Esophagus squamous epithelium (tissue), 5 donors: Measurements from ENCODE around the gene GRIK1. TPM values are rescaled to one million over a fixed set of nuclear protein-coding genes. Genes with fewer than 3 reads are reported as not detected.

Experiments
- DNase-seq: peaks from one replicate; lab custom pipeline; 2025; lab: John Stamatoyannopoulos, UW
- H3K27ac ChIP-seq, 4 donors: fragments of 200-600 bp; sonication (generic); one replicate each; pipeline ENCODE4 v1.5.1; 2016 to 2019; ENCODE audit warnings: mild to moderate bottlenecking in 1 of 4
- H3K27me3 ChIP-seq, 4 donors: fragments of 200-600 bp; sonication (generic); 1 replicate in 3 of 4; 2 replicates in 1 of 4; pipeline versions ENCODE4 v1.5.1 to v1.6.0; 2017 to 2021; ENCODE audit warnings: antibody characterized with exemption in 1 of 4
- H3K36me3 ChIP-seq, 3 donors: fragments of 200-600 bp; sonication (generic); one replicate each; pipeline ENCODE4 v1.5.1; 2016 to 2019
- H3K4me1 ChIP-seq, 3 donors: fragments of 200-600 bp; sonication (generic); one replicate each; pipeline ENCODE4 v1.5.1; 2017 to 2019
- H3K4me3 ChIP-seq, 4 donors: fragments of 200-600 bp; sonication (generic); 1 replicate in 3 of 4; 2 replicates in 1 of 4; pipeline ENCODE4 v1.5.1; 2016 to 2019; ENCODE audit warnings: mild to moderate bottlenecking in 2 of 4, moderate library complexity in 1 of 4
- H3K9me3 ChIP-seq, 3 donors: fragments of 200-600 bp; sonication (generic); one replicate each; pipeline ENCODE4 v1.5.1; 2016 to 2019
- POLR2A ChIP-seq, 4 donors: fragments of 450-650 bp; IDR thresholded peaks; one replicate each; pipeline ENCODE4 v1.6.1; 2017; ENCODE audit warnings: antibody characterized with exemption in 4 of 4, mild to moderate bottlenecking in 4 of 4, moderate library complexity in 3 of 4
- WGBS, 2 donors: methylation state at CpG; one replicate each; pipeline ENCODE4 v1.1.5; 2018; 5-methylcytosine and 5-hydroxymethylcytosine counted together
- intact Hi-C: fragments of 100-400 bp; cut with DNase I; formaldehyde crosslinking; loops from one replicate; pipeline ENCODE4 v1.15.0; 2022
- total RNA-seq, 4 donors: library from RNA; depleted of rRNA; stranded (reverse); fragments of >200 nt; gene quantifications; one replicate each; pipeline ENCODE4 v1.1.0, GENCODE V29; 2016
- TF ChIP-seq, protein P1 (sequence below), 6 experiments: fragments of 450-650 bp in 4 of 6; fragments of 200-600 bp in 2 of 6; sonication (generic) in 2 of 6; IDR thresholded peaks; one replicate each; pipeline ENCODE4 v1.5.1; 2016 to 2019; ENCODE audit warnings: antibody characterized with exemption in 6 of 6, mild to moderate bottlenecking in 4 of 6, moderate library complexity in 4 of 6
- donor health status: DM: yes; HTN: yes; CAD: no.

The GRIK1 gene
- total RNA-seq, 4 donors from 2014 or later: 0.19 TPM; not detected in 3

DNA sequence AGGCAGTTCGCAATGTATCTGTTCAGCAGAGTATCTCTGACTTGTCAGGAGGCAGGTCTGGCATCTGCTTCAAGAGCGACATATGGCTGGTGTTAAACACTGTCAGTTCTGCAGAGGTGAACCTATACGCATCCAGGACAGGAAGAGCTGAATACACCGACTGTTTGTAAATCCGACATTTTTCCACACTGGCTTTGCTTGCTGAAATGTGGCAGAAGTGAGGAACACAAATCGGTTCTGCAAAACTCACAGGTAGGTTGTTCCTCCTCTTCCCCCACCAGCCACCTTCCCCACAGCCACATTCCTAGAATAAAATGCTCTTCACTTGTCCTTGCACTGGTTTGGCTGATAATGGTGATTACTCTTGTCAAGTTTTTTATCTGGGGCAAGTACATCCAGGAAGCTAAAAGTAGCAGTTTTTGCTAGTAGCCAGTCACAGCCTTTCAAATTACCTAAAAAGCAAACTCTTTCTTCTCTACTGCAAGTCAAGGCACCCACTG lies 289.2 kb downstream of the GRIK1 start:
- 85 to 87% methylated on average over 6 of the region's 6 CpGs for WGBS, 2 donors
- no peaks in the 10 kb centered on the region for H3K4me1 ChIP-seq
- H3K9me3 ChIP-seq: no peaks in the 10 kb centered on the region
- H3K36me3 ChIP-seq: no peaks in the 10 kb centered on the region
- DNase-seq: no peak
- H3K4me3 ChIP-seq: no peak overlapping the region
- intact Hi-C loops: no loop called here
- no peak overlapping the region for H3K27ac ChIP-seq
- TF ChIP-seq POLR2A (IDR thresholded peaks at IDR 0.05): no peak
- no peaks in the 10 kb centered on the region for H3K27me3 ChIP-seq

GRCh38 chr21:29649406-29649814 lies 290.4 kb downstream of the GRIK1 start:
- H3K36me3 ChIP-seq: no peaks in the 10 kb centered on the region
- intact Hi-C loops: no loop called here
- no peak overlapping the region for H3K4me3 ChIP-seq
- H3K27me3 ChIP-seq: no peaks in the 10 kb centered on the region
- DNase-seq: no peak
- TF ChIP-seq, protein P1, sequence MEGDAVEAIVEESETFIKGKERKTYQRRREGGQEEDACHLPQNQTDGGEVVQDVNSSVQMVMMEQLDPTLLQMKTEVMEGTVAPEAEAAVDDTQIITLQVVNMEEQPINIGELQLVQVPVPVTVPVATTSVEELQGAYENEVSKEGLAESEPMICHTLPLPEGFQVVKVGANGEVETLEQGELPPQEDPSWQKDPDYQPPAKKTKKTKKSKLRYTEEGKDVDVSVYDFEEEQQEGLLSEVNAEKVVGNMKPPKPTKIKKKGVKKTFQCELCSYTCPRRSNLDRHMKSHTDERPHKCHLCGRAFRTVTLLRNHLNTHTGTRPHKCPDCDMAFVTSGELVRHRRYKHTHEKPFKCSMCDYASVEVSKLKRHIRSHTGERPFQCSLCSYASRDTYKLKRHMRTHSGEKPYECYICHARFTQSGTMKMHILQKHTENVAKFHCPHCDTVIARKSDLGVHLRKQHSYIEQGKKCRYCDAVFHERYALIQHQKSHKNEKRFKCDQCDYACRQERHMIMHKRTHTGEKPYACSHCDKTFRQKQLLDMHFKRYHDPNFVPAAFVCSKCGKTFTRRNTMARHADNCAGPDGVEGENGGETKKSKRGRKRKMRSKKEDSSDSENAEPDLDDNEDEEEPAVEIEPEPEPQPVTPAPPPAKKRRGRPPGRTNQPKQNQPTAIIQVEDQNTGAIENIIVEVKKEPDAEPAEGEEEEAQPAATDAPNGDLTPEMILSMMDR (IDR thresholded peaks at IDR 0.05): no peak
- no peak for TF ChIP-seq POLR2A (IDR thresholded peaks at IDR 0.05)
- H3K27ac ChIP-seq: no peak overlapping the region
- no peaks in the 10 kb centered on the region for H3K9me3 ChIP-seq
- WGBS, 2 donors: 69 to 71% methylated on average over 5 of the region's 5 CpGs
- no peaks in the 10 kb centered on the region for H3K4me1 ChIP-seq

DNA sequence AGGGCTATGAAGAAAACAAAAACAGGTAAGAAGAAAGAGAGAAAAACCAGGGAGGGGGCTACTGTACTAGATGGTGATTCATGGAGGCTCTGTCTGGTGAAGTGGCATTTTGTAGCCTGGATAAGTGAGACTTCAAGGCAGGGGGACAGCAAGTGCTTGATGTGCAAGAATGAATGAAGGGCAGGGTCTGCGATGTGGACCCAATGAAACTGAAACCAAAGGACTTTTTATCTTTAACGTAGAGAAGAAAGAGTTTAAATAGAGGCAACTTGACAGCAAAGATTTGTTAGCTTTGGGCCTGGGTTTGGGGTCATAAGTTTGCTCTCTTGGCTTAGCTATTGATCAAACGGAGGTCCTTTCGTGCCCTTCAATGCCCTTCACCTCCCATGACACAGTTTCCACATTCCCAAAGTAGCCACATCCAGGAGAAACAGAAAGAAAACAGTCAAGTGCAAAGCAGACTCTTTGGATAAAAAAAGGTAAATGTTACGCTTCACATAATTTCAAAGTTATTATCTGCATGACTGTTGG lies 291.0 kb downstream of the GRIK1 start:
- no peak overlapping the region for H3K4me3 ChIP-seq
- no peaks in the 10 kb centered on the region for H3K4me1 ChIP-seq
- TF ChIP-seq, protein P1 (IDR thresholded peaks at IDR 0.05): no peak
- TF ChIP-seq POLR2A (IDR thresholded peaks at IDR 0.05): no peak
- DNase-seq: no peak
- WGBS, 2 donors: 70 to 81% methylated on average over 5 of the region's 5 CpGs
- no peak overlapping the region for H3K27ac ChIP-seq
- no peaks in the 10 kb centered on the region for H3K27me3 ChIP-seq
- intact Hi-C loops: no loop called here
- H3K9me3 ChIP-seq: no peaks in the 10 kb centered on the region
- H3K36me3 ChIP-seq: no peaks in the 10 kb centered on the region

- Histone ChIP-seq H3K9me3 (no peaks in the 10 kb centered on the region), H3K36me3 (no peaks in the 10 kb centered on the region), H3K4me1 (no peaks in the 10 kb centered on the region), H3K4me3 (no peak overlapping the region), H3K27ac (no peak overlapping the region), H3K27me3 (no peaks in the 10 kb centered on the region)
- WGBS, 2 donors: 67 to 77% methylated on average over 5 of the region's 5 CpGs
- TF ChIP-seq POLR2A (IDR thresholded peaks at IDR 0.05): no peak
- TF ChIP-seq, protein P1 (IDR thresholded peaks at IDR 0.05): no peak
- no peak for DNase-seq
- intact Hi-C loops: no loop called here
Measured at GRCh38 chr21:29647353-29647781, 292.4 kb downstream of the GRIK1 start.

DNA sequence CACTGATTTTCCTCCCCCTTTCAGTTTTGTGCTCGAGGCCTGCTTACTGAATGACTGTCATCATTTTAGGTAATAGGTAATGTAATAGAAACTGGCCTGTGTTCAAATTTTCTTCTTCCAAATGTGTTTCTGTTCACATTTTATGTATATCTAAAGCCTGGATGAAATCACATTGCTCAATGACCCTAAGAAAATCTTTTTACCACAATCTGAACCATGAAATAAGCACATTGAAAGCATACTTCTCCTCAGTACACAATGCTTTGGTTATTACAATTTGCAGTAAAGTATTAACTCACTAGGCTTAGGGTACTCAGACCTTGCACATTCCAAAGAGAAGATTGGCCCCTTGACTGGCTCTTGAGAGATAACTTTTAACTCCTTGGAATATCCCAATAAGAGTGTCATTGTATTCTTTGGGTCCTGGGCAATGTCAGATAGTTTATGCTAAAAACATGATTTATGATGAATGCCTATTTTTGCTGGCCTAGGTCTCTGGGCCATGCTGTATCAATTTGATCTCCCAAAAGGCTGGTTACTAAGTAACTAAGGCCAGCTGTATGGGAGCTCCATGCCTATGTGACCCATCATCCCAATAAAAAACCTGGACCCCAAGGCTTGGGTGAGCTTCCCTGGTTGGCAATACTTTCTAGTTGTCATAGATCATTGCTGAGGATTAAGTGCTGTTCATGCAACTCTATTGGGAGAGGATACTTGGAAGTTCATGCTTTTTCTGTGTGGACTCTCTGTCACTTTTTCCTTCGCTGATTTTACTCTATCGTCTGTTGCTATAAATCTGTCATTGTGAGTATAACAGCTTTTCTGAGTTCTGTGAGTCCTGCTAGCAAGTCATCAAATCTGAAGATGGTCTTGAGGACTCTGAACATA lies 293.9 kb downstream of the GRIK1 start:
- 78 to 90% methylated on average over 3 of the region's 3 CpGs for WGBS, 2 donors
- TF ChIP-seq, protein P1 (IDR thresholded peaks at IDR 0.05): no peak
- TF ChIP-seq POLR2A (IDR thresholded peaks at IDR 0.05): no peak
- Histone ChIP-seq H3K4me3 (no peak overlapping the region), H3K36me3 (no peaks in the 10 kb centered on the region), H3K4me1 (no peaks in the 10 kb centered on the region), H3K27ac (no peak overlapping the region), H3K9me3 (no peaks in the 10 kb centered on the region), H3K27me3 (no peaks in the 10 kb centered on the region)
- DNase-seq: no peak
- intact Hi-C loops: no loop called here
